Gastrocnemius medialis (tissue), 4 donors: Measurements from ENCODE around the gene LZTS2. TPM values are rescaled to one million over a fixed set of nuclear protein-coding genes. Genes with fewer than 3 reads are reported as not detected.

Source experiments
- ATAC-seq, 2 donors: fragments of 150-250 bp; one replicate each; pipeline ENCODE4 v1.9.1; 2016
- DNase-seq, 2 donors: peaks; one replicate each; pipeline ENCODE4 v3.0.0-alpha.2; 2019
- H3K27ac ChIP-seq, 4 donors: fragments of 200-600 bp; sonication (generic); 1 replicate in 1 of 4; 2 replicates in 3 of 4; pipeline ENCODE4 v1.5.1; 2016 to 2018; ENCODE audit warnings: mild to moderate bottlenecking in 2 of 4, moderate library complexity in 1 of 4
- H3K27me3 ChIP-seq, 3 donors: fragments of 200-600 bp; sonication (generic) in 2 of 3; 1 replicate in 1 of 3; 2 replicates in 2 of 3; pipeline versions ENCODE4 v1.5.1 to v1.6.0; 2016 to 2019; ENCODE audit warnings: mild to moderate bottlenecking in 1 of 3, moderate library complexity in 1 of 3
- H3K36me3 ChIP-seq, 2 donors: fragments of 200-600 bp; sonication (generic) in 1 of 2; one replicate each; pipeline ENCODE4 v1.5.1; 2017 to 2018
- H3K4me1 ChIP-seq, 2 donors: fragments of 200-600 bp; sonication (generic) in 1 of 2; one replicate each; pipeline ENCODE4 v1.5.1; 2016 to 2017; ENCODE audit warnings: mild to moderate bottlenecking in 2 of 2
- H3K4me3 ChIP-seq, 4 donors: fragments of 200-600 bp; sonication (generic) in 3 of 4; 1 replicate in 1 of 4; 2 replicates in 3 of 4; pipeline ENCODE4 v1.5.1; 2016 to 2019; ENCODE audit warnings: mild to moderate bottlenecking in 2 of 4
- H3K9me3 ChIP-seq, 3 donors: fragments of 200-600 bp; sonication (generic) in 2 of 3; 1 replicate in 1 of 3; 2 replicates in 2 of 3; pipeline ENCODE4 v1.5.1; 2016 to 2019
- POLR2A ChIP-seq, 2 donors: fragments of 450-650 bp; IDR thresholded peaks; one replicate each; pipeline ENCODE4 v1.6.1; 2017; ENCODE audit warnings: antibody characterized with exemption in 2 of 2, mild to moderate bottlenecking in 2 of 2, moderate library complexity in 2 of 2
- in situ Hi-C, 4 donors: fragments of 200-750 bp; cut with MboI; loops; one replicate each; pipeline versions ENCODE4 v1.15.0 to v1.8.0; 2017; ENCODE audit warnings: low sequenced_read_pairs in 4 of 4
- intact Hi-C: fragments of 100-400 bp; cut with DNase I; formaldehyde crosslinking; loops from one replicate; pipeline ENCODE4 v1.15.1; 2023; ENCODE audit warnings: low total_unique reads
- total RNA-seq, 4 donors: library from RNA; depleted of rRNA; stranded (reverse); fragments of >200 nt; gene quantifications; one replicate each; pipeline versions ENCODE4 v1.1.0 to v1.2.3, GENCODE V29; 2016
- TF ChIP-seq, protein P1 (sequence below), 5 experiments: fragments of 450-650 bp in 3 of 5; fragments of 200-600 bp in 2 of 5; sonication (generic) in 2 of 5; IDR thresholded peaks in 4 of 5; conservative IDR thresholded peaks in 1 of 5; 1 replicate in 4 of 5; 2 replicates in 1 of 5; pipeline ENCODE4 v1.5.1; 2016 to 2019; ENCODE audit warnings: antibody characterized with exemption in 5 of 5, mild to moderate bottlenecking in 3 of 5, moderate library complexity in 3 of 5

Gene LZTS2
- total RNA-seq, 4 donors from 2014 or later, result 22.5 to 44.7 (median 26.7) TPM

DNA sequence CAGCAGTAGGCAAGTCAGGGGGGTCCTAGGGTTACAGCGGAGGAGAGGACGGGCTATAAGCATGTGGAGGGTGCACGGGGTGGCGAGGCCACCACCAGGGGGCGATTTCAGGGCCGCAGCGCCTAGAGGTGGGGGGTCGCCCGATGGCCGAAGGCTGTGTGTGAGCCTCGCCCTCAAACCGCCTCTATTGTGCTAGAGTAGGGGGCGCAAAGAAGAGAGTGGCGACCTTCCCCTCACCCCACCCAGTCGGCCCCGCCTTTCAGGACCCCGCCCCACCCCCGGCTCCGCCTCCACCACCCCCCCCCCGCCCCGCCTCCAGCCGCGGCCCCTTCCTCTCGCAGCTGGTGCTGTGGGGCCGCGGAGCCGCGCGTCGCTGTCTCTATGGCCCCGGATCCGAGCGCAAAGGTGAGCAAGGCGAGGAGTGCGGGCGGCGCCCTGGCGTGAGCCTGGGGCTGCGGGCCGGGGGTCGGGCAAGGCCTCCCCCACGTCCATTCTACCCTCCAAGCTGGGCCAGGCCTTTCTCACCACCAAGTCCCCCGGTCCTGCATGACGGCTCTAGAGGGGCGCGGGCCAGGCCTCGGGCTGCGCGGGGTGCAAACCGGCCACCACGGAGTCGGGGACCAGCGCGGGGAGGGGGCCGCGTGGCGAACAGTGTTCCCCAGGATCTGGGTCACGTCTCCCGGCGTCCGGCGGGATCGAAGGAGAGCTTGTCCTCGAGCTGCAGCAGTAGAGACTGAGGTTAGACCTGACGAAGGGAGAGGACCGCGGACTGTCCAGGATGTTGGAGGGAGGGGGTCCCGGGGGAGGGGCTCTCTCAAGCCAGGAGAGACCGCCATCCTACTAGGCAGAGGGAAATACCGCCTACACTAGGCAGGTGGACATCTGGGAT is 30.2 kb upstream of the LZTS2 start, which contains the start of gene SEMA4G:
Gene SEMA4G, plus strand, starts transcription at position 318 of the 889 bp plus-strand sequence. CDS start 3,409 bp downstream, outside the sequence.
- ATAC-seq, result peak; percentile 72

DNA sequence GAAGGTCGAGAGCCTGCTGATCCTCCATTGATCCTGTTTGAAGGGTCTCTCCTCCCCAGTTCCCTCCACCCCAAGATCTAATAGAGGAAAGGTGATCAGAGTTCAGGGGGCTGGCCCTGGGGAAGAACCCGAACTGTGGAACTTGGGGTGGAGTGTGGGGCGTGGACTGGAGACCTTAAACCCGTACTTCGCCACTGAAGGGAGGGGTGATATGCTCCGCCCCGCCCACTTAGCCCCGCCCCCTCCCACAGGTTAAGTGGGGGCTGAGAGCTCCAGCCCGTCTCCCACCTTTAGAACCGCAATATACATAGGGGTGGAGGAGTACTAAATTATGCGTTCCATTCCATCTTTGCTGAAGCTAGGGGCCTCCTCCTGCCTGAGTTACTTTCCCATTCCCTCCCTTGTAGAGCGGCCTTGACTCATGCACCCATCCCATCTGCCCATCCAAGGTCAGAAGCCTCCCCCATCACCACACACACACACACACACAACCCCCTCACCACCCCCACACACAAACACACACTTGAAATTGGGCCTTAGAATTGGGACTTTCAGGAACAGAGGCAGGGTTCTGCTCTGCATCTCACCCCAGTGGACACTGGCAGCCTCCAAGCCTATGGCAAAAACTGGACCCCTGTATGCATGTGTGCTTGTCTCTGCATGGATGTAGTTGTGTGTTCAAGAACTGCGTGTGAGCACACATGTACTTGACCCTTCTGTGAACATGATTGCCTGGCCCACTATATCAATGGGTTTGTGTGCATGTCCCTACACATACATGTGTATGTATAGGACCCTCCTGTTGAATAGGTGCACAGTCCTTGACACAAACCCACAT is 29.3 kb upstream of the LZTS2 start:
- no peak for DNase-seq
- peaks cover 0 to 3% of the 10 kb centered on the region in 2 donors for H3K36me3 ChIP-seq
- ATAC-seq, result no peak
- intact Hi-C loops, result no loop called here
- H3K4me3 ChIP-seq, result peak overlapping the region; percentile 49 to 81 (median 62)
- no peak overlapping the region for H3K27ac ChIP-seq
- peaks cover 7 to 16% of the 10 kb centered on the region in 2 donors for H3K4me1 ChIP-seq
- no peaks in the 10 kb centered on the region for H3K9me3 ChIP-seq
- in situ Hi-C loops, result no loop called here
- no peaks in the 10 kb centered on the region for H3K27me3 ChIP-seq
- TF ChIP-seq, protein P1, sequence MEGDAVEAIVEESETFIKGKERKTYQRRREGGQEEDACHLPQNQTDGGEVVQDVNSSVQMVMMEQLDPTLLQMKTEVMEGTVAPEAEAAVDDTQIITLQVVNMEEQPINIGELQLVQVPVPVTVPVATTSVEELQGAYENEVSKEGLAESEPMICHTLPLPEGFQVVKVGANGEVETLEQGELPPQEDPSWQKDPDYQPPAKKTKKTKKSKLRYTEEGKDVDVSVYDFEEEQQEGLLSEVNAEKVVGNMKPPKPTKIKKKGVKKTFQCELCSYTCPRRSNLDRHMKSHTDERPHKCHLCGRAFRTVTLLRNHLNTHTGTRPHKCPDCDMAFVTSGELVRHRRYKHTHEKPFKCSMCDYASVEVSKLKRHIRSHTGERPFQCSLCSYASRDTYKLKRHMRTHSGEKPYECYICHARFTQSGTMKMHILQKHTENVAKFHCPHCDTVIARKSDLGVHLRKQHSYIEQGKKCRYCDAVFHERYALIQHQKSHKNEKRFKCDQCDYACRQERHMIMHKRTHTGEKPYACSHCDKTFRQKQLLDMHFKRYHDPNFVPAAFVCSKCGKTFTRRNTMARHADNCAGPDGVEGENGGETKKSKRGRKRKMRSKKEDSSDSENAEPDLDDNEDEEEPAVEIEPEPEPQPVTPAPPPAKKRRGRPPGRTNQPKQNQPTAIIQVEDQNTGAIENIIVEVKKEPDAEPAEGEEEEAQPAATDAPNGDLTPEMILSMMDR (IDR thresholded peaks at IDR 0.05 in 4 of 5, conservative IDR thresholded peaks at IDR 0.05 in 1 of 5), result no peak
- TF ChIP-seq POLR2A (IDR thresholded peaks at IDR 0.05), result no peak

More for the DNA sequence above, 30.2 kb upstream of the LZTS2 start, which contains the start of gene SEMA4G:
- H3K4me3 ChIP-seq, result peak within 1 kb of the TSS; percentile 49 to 81 (median 62)
- no peak for TF ChIP-seq POLR2A (IDR thresholded peaks at IDR 0.05)
- TF ChIP-seq, protein P1 (IDR thresholded peaks at IDR 0.05 in 4 of 5, conservative IDR thresholded peaks at IDR 0.05 in 1 of 5), result peak; percentile 36 to 75 (median 72)
- no peaks in the 10 kb centered on the region for H3K27me3 ChIP-seq
- peaks cover 7 to 16% of the 10 kb centered on the region in 2 donors for H3K4me1 ChIP-seq
- H3K27ac ChIP-seq, result no peak within 1 kb of the TSS
- H3K9me3 ChIP-seq, result no peaks in the 10 kb centered on the region
- intact Hi-C loops, result loop anchor here (1.0 kb wide), 1 partner anchor 45 kb away; no protein-coding TSS in a partner anchor
- in situ Hi-C loops, result no loop called here
- peaks cover 0 to 12% of the 10 kb centered on the region in 2 donors for H3K36me3 ChIP-seq
- DNase-seq, result no peak

DNA sequence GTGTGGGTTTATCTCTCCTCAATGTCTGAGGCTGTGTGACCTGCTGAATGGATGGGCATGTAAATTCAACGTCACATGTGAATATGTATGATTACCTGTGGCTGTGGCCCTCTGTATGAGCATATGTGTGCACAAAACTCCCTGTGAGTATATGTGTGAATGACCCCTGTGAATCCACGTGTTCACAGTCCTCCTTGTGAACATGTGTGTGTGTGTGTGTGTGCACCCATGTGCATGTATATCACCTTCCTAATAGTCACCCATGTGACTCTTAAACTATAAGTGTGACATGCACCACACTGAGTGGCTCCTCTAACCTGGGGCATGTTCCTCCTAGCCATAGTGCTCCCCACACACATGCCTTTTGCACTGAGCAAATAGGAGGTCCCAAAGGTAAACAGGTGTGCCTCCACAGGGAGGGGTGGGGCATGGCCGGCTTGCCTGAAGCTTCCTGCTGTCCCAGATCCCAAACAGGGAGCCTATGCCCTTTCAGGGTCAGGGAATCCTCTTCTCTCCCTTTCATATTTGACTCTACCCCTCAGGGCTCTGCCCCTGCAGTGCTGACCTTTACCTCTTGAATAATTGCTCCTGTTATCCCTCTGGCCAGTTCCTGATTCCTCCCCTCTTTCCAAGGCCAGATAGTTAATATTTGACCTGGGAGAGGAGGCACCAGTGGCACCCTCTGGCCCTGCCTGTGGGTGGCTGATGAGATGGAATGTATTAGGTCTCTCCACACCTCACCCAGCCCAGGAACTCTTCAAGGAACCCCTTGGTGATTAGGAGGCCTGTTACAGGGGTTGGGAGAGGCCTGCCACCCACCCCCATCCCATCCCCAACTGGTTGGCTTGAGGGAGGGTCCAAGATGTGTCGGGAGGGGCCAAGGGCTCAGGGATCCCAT is 28.4 kb upstream of the LZTS2 start:
- ATAC-seq, result no peak
- no peak for TF ChIP-seq POLR2A (IDR thresholded peaks at IDR 0.05)
- TF ChIP-seq, protein P1 (IDR thresholded peaks at IDR 0.05 in 4 of 5, conservative IDR thresholded peaks at IDR 0.05 in 1 of 5), result no peak
- H3K36me3 ChIP-seq, result no peaks in the 10 kb centered on the region
- intact Hi-C loops, result no loop called here
- H3K9me3 ChIP-seq, result no peaks in the 10 kb centered on the region
- no peak overlapping the region for H3K27ac ChIP-seq
- DNase-seq, result no peak
- H3K4me1 ChIP-seq, result peaks cover 7 to 16% of the 10 kb centered on the region in 2 donors
- no peak overlapping the region for H3K4me3 ChIP-seq
- in situ Hi-C loops, result no loop called here
- H3K27me3 ChIP-seq, result no peaks in the 10 kb centered on the region
